GM21390 (cell line): Measurements from ENCODE around the gene DYNC1I2.

Experiments
- ATAC-seq: cut with Tn5 transposase; IDR thresholded peaks from one replicate; pipeline ENCODE4 v1.9.1; 2021; ENCODE audit not compliant: unreplicated experiment

DYNC1I2 gene

DNA sequence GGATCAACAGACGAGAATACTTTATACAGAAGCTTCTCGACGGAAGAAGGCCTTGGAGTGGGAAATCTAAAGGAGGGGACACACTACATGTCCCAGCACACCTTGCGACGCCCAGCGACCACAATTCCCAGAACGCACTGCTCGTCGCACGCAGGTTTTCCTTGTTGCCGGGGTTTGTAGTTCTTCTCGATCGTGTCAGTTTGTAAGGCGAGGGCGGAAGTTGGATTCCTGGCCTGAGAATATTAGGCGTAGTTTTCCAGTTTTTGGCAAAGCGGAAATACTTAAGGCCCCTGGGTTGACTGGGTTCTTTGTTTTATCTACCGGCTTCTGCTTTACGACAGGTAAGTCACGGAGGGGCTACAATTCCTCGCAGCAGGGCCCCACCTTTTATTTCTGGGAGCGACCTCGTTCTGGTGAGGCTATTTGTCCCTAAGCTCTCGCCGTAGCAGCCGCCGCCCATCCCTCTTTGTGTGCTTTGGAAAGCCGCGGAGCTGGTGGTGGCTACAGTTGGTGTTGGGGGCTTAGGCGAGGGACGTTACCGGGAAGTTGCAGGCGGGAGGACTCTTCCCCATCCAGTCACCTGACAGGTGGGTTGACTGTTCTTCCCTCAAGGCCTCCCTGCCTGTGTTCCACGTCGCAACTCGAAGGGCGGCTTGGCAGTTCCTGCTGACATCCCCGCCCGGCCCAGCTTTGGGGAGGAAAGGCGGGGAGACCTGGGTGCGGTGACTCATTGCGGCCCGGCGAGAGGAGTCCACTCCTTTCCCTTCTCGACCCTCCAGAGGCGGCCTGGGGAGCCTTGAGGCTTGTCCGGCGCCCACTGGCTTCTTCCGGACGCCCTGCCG, at the start of gene DYNC1I2:
Gene DYNC1I2, plus strand, starts transcription at position 183 of the 842 bp plus-strand sequence. CDS start 2,687 bp downstream, outside the sequence.
- peak; percentile 86 for ATAC-seq

DNA sequence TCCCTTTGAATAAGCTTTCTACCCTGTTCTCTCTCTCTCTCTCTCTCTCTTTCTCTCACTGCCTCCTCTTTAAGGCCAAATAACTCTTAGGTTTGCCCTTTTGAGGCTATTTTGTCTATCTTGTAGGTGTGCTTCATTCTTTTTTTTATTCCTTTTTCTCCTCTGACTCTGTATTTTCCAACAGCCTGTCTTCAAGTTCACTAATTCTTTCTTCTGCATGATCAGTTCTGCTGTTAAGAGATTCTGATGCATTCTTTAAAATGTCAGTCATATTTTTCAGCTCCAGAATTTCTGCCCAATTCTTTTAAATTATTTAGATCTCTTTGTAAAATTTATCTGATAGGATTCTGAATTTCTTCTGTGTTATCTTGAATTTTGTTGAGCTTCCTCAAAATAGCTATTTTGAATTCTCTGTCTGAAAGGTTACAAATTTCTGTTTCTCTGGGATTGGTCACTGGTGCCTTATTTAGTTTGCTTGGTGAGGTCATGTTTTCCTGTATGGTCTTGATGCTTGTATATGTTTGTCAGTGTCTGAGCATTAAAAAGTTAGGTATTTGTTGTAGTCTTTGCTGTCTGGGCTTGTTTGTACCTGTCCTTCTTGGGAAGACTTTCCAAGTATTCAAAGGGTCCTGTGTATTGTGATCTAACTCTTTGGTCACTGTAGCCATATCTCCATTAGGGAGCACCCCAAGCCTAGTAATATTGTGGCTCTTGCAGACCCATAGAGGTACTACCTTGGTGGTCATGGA, 35.4 kb upstream of the DYNC1I2 start:
- no peak for ATAC-seq

- ATAC-seq = peak; percentile 76
Observed at GRCh38 chr2:171652416-171652785, 34.9 kb upstream of the DYNC1I2 start.

GRCh38 chr2:171655586-171655985, 31.7 kb upstream of the DYNC1I2 start:
- ATAC-seq = peak; percentile 72

GRCh38 chr2:171667041-171667440, 20.2 kb upstream of the DYNC1I2 start:
- no peak for ATAC-seq

- no peak for ATAC-seq
Observed at GRCh38 chr2:171668183-171668582, 19.1 kb upstream of the DYNC1I2 start.

GRCh38 chr2:171669121-171669520, 18.1 kb upstream of the DYNC1I2 start:
- no peak for ATAC-seq

DNA sequence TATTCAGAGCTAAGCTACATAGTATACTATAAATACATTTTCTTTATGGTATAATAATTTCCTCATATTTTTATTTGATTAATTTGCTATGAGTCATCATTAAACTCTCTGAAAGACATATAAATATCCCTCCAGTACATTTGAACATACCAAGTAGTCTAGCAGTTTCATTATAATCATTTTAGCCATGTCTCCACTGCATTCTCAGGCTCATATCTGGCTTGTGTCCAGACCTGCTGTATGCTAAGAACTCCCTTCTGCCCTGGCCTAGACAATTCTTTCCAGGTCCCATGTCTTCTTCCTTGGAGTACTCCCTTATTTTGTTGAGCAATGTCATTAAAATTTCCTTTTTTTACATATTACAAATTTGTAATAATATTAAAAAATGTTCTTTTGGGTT, 16.6 kb upstream of the DYNC1I2 start:
- no peak for ATAC-seq

DNA sequence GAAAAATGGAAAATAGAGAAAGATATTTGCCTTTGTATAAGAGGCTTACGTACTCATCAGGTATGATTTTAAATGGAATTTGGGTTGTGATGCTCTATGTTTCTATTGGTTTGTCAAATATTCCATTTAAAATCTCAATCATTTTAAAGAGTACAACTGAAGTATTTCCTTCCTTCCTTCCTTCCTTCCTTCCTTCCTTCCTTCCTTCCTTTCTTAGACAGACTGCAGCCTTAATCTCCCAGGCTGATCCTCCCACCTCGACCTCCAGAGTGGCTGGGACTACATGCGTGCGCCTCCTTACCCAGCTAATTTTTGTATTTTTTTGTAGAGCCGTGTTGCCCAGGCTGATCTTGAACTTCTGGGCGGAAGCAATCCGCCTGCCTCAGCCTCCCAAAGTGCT, 15.4 kb upstream of the DYNC1I2 start:
- no peak for ATAC-seq

GRCh38 chr2:171673905-171674304, 13.4 kb upstream of the DYNC1I2 start:
- ATAC-seq = no peak

DNA sequence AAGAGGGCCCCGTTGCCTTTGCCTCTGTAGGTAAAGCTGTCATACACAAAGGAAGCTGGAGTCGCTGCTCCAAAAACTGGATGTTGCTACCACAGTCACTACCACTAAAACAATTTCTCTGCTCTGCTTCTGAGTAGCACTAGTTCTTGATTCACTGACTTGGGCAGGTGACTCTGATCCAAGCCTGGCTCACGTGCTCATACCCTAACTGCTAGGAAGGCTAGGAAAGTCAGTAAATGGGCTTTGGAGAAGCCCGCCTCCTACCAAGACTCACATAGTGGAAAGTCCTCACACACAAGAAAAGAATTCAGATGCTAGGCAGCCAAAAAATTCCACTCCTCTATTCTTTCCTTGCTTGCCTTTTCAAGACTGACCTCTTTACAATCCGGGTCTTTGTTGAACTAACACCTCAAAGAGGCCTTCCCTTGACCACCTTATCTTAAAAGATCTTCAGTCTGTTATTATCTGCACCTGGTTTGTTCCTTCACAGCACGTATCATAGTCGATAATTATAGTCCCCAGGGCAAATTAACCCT, 11.4 kb upstream of the DYNC1I2 start:
- no peak for ATAC-seq

DNA sequence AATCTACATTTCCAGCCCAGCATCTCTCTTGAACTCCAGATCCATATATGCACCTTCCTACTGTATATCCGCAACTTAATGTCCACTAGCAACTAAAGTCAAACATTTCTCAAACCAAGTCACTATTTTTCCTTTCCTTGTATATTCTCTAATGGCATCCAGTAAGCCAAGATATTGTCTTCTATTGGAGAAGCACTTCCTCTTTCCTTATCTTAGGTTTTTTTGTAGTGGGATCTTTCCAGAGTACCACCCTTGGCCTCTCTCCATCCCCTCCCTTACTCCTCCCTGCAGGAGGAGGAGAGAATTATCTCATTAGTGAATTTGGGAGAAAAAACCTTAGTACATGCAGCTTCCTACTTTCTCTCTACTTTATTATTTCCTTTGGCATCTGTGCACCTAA, 8.7 kb upstream of the DYNC1I2 start:
- no peak for ATAC-seq

- ATAC-seq = peak; percentile 10
Observed at GRCh38 chr2:171688129-171688465, 828 bp downstream of the DYNC1I2 start.

GRCh38 chr2:171692331-171692730, 5.1 kb downstream of the DYNC1I2 start:
- ATAC-seq = no peak

DNA sequence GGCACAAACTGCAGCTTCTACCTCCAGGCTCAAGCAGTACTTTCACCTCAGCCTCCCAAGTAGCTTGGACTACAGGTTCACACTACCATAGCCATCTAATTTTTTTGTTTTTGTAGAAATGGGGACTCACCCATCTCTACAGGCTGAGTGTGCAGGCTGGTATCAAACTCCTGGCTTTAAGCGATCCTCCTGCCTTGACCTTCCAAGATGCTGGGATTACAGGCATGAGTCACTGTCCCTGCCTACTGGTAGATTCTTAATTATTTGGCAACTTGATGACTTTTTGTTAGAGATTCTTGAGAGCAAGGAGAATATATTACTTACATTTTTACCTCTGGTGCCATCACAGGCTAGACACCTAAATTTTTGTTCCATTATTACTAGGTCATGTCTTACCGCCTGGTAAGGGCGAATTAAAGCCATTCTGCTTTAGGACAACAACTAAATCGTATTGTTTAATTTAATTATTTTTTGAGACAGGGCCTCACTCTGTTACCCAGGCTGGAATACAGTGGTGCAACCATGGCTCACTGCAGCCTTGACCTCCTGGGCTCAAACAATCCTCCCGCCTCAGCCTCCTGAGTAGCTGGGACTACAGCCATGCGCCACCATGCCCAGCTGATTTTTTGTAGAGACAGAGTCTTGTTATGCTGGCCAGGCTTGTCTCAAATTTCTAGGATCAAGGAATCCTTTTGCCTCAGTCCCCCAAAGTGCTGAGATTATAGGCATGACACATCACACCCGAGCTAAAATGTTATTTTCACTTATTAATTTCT, 15.7 kb downstream of the DYNC1I2 start:
- ATAC-seq = no peak

- ATAC-seq = no peak
Observed at GRCh38 chr2:171703574-171704347, 16.5 kb downstream of the DYNC1I2 start.

- ATAC-seq = no peak
Observed at GRCh38 chr2:171706152-171706803, 19.0 kb downstream of the DYNC1I2 start.

DNA sequence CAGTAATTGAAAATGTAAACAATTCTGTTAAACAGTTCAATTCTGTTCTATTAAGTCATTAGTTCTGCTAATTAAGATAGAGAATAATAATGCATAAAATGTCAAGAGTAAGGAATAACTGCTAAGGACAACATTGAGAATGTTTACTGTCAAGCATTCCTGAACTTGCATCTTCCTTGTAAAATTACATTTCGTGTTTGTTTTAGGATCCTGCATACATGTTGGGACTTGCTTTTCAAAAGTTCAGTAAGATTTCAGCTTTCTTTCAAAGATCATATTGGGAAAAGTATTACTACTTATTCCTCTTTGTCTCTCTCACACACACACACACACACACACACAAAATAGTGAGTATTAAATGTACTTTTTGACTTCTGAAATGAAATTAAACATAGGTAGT, 20.5 kb downstream of the DYNC1I2 start:
- no peak for ATAC-seq

DNA sequence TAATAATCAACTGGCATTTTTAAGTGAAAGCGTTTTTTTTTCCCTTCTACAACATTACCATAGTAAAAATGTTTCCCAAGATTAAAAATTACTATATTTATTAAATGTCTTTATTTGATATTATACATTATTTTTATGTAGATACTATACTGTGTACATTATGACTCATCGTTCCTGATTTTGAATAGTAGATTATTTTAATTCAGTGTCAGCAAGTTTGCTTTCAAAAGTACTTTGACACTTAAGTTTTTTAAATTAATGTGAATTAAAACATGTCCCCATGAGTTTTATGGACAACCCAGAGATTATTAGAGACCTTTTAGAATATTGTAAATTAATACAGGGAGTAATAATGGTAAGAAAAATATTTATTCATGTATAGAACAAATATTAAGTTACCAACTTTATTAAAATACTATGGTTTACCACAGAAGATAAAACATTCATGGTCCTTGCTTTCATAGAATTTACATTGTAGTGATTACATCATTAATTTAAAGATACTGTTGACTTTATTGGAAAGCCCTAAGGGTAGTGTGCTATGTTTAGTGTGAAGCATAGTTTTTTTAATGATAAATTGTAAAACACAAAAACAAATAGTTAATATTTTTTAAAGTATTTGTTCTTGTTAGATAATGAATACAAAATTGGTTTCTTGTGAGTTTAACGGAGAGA, 21.9 kb downstream of the DYNC1I2 start:
- no peak for ATAC-seq

GRCh38 chr2:171711351-171711750, 24.1 kb downstream of the DYNC1I2 start:
- no peak for ATAC-seq
